Epithelial cell of esophagus (primary cell): ENCODE data around the gene PFN4.

Source experiments
- DNase-seq: peaks from one replicate; pipeline ENCODE4 v3.0.0; 2010; ENCODE audit warnings: low read depth
- H3K4me3 ChIP-seq: 2 replicates; pipeline ENCODE4 v1.5.1; 2011; ENCODE audit warnings: mild to moderate bottlenecking, low read length, control low read depth
- TF ChIP-seq, protein P1 (sequence below): IDR thresholded peaks from 2 replicates; pipeline ENCODE4 v1.5.1; 2011; ENCODE audit warnings: low read depth, mild to moderate bottlenecking, low read length, control low read depth, inconsistent platforms; ENCODE audit not compliant: insufficient read depth; ENCODE audit errors: missing control alignments

Gene PFN4

DNA sequence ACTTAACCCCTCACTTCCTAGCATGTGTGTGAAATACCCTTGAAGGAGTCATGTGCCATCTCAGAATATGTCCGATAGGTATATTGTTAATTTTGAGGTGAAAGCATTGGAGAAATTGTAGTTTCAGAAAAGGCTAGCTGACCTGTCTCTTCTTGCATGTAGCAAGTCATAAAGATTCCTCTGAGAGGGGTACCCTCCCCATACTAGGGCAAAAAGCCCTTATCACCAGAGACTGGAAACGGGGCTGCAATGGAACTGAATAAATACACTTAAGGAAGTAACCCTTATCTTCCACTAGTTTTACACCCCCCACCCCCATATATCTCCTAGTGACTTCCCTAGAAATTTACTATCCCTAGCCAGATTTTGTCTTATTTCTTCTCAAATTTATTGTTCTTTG lies 45.3 kb downstream of the PFN4 start:
- peak overlapping the region; percentile 69 for H3K4me3 ChIP-seq
- TF ChIP-seq, protein P1, sequence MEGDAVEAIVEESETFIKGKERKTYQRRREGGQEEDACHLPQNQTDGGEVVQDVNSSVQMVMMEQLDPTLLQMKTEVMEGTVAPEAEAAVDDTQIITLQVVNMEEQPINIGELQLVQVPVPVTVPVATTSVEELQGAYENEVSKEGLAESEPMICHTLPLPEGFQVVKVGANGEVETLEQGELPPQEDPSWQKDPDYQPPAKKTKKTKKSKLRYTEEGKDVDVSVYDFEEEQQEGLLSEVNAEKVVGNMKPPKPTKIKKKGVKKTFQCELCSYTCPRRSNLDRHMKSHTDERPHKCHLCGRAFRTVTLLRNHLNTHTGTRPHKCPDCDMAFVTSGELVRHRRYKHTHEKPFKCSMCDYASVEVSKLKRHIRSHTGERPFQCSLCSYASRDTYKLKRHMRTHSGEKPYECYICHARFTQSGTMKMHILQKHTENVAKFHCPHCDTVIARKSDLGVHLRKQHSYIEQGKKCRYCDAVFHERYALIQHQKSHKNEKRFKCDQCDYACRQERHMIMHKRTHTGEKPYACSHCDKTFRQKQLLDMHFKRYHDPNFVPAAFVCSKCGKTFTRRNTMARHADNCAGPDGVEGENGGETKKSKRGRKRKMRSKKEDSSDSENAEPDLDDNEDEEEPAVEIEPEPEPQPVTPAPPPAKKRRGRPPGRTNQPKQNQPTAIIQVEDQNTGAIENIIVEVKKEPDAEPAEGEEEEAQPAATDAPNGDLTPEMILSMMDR, result no peak
- DNase-seq, result no peak

DNA sequence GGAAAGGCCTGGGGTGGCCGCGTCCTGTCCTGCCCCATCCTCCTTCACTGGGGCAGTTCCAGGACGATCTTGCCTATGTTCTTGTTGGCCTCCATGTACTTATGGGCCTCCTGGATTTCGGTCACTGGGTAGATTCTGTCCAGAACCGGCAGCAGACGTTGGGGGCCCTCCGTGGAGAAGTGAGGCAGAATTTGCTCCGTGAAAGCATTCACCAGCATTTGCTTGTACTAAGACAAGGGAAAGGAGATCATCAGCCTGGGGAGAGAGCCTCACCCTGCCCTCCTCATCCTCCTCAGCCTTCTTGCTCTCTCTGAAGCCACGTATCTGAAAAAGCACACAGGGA lies 45.6 kb downstream of the PFN4 start:
- DNase-seq, result no peak
- H3K4me3 ChIP-seq, result peak overlapping the region; percentile 69
- TF ChIP-seq, protein P1, result no peak

DNA sequence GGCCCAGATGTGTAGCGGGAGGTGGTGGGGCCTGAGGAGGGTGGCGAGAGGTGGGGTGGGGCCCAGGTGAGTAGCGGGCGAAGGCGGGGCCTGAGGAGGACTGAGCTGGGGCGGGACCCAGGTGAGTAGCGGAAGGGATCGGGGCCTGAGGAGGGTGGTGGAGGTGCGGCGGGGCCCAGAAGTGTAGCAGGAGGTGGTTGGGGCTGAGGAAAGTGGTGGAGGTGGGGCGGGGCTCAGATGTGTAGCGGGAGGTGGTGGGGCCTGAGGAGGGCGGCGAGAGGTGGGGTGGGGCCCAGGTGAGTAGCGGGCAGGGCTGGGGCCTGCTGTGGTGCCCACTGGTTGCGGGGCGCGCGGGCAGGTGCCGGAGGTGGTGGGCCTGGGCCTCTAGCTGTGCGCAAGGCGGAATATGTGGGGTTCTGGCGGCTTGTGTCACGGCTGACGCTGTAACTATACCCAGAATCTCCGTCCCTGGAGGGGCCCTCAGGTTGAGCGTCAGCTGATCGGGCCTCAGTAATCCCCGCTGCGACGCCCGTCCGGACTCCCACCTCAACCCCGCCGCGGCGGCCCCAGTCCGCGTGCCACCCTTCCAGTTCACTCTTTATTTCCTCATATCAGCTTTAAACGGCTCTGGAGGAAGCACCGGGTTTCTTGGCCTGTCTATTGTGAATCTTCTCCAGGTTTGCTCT lies 46.1 kb downstream of the PFN4 start:
- H3K4me3 ChIP-seq, result peak overlapping the region; percentile 69
- TF ChIP-seq, protein P1, result no peak
- DNase-seq, result peak; percentile 25

DNA sequence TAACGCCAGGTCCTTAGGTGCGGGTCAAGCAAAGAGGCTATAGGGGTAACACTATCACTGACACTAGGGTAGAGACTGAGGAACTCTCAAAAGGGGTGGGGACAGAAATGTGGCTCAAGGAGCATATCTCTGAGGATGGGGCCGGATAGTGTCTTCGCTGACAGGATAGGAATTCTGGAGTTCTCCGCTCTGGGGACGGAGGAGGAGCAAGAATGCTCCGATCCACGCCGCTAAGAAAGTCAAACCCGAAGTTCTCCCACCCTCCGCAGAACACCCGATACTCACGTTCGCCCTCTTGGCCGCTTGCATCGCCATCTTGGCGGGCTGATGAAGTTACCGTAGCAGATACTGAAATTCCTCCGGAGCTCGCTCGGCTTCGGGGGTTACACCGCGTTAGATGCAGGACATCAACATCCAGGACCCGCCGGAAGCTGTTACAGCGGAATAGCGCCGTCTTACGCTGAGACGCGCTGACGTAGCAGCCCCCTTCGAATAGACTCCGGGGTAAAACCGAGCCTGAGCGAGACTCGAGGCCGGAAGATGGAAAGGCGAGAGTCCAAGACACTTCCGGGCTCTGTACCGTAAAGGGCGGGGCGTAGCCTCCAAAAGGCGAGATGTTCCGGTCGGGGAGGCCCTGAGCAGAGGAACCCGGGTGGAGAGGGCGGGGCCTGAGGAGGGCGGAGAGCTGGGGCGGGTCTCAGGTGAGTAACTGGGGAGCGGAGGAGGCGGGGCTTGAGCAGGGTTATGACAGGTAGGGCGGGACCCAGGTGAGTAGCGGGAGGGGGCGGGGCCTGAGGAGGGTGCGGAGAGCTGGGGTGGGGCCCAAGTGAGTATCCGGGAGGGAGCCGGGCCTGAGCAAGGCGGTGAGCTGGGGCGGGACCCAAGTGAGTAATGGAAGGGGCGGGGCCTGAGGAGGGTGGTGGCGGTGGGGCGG lies 47.0 kb downstream of the PFN4 start, which contains the start of gene SF3B6:
SF3B6 (minus strand) TSS at position 412 of the 934 bp plus-strand sequence; CDS start at position 315, 97 bp downstream.
- peak within 1 kb of the TSS; percentile 89 for H3K4me3 ChIP-seq
- TF ChIP-seq, protein P1, result no peak
- DNase-seq, result peak; percentile 100

DNA sequence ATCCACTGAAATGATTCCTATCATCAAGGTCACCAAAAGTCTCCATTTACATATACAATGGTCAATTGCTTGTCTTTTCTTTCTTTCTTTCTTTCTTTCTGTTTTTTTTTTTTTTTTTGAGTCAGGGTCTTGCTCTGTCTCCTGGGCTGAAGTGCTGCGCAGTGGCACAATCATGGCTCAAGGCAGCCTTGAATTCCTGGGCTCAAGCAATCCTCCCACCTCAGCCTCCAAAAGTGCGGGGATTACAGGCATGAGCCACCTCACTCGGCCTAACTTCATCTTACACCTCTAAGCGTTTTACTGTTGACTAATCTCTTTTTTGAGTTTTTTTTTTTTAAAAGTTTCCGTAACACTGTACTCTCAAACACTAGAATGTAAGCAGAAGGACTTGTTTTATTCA lies 47.9 kb downstream of the PFN4 start:
- DNase-seq, result peak; percentile 16
- H3K4me3 ChIP-seq, result peak overlapping the region; percentile 89
- TF ChIP-seq, protein P1, result no peak

DNA sequence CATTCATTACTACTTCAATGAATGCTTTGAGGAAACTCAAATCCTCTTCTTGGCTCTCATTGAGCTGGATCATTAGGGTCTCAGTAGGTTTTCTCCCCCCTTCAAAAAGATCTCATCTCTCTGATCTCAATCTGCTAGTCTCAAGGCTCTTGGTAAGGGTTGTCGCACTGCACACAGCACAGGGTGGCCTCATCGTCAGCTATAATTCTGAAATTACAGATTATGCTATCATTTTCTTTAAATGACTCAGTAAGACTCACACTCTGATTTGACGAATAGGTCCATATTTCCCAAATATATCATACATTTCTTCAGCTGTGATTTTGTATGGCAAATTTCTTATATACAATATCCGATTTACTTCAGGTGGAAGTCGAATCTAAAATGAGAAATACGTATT lies 49.3 kb downstream of the PFN4 start:
- DNase-seq, result no peak
- TF ChIP-seq, protein P1, result no peak
- no peak overlapping the region for H3K4me3 ChIP-seq

DNA sequence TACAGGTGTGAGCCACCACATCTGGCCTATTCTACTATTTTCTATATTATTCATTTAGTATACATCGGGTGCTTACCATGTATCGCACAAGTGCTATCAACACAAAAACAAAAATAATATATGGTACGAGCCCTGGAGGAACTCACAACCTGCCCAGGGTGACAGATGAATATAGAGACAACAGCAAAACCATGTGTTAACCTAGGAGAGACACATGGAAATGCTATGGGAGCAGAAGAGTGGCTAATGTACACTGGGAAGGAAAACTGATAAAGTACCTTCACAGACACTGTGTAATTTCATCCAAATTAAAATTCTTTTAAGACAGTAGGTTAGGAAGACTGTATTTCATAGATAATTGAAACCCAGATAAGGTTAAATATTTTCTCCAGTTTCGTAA lies 50.9 kb downstream of the PFN4 start:
- DNase-seq, result no peak
- TF ChIP-seq, protein P1, result no peak
- H3K4me3 ChIP-seq, result no peak overlapping the region
